ENCODE measurements around the gene ALG1L2.

DNA sequence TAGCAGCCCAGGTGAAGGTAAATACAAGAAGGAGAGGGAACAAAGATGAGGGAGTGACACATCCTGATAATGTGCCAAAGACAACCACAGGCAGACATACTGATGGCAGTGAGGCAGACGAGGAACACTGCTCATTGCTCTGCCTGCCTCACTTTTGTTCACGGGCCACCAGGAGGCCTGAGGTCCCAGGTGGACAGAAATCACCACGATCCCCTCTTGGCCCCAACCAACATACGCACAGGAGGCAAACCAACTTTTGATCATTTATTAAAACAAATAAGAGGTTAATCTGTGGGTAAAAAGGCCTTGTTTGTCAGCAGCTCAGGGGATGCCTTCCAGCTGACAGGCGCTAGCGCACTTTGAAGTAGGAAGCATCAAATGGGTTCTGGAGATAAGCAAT, 4.2 kb downstream of the ALG1L2 start:
- TF ChIP-seq, protein P1, sequence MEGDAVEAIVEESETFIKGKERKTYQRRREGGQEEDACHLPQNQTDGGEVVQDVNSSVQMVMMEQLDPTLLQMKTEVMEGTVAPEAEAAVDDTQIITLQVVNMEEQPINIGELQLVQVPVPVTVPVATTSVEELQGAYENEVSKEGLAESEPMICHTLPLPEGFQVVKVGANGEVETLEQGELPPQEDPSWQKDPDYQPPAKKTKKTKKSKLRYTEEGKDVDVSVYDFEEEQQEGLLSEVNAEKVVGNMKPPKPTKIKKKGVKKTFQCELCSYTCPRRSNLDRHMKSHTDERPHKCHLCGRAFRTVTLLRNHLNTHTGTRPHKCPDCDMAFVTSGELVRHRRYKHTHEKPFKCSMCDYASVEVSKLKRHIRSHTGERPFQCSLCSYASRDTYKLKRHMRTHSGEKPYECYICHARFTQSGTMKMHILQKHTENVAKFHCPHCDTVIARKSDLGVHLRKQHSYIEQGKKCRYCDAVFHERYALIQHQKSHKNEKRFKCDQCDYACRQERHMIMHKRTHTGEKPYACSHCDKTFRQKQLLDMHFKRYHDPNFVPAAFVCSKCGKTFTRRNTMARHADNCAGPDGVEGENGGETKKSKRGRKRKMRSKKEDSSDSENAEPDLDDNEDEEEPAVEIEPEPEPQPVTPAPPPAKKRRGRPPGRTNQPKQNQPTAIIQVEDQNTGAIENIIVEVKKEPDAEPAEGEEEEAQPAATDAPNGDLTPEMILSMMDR (IDR thresholded peaks at IDR 0.05): no peak
- TF ChIP-seq ZFX (IDR thresholded peaks at IDR 0.05; ENCODE audit: borderline replicate concordance): no peak

Measured in 22Rv1 (cell line).